SH-SY5Y (cell line): ENCODE data around the gene PKDREJ.

Experiments
- GATA2 ChIP-seq: IDR thresholded peaks from 2 replicates; pipeline ENCODE4 v1.6.1; 2011; ENCODE audit warnings: mild to moderate bottlenecking, low read depth, low read length
- GATA3 ChIP-seq: IDR thresholded peaks from 2 replicates; pipeline ENCODE4 v1.6.1; 2011; ENCODE audit warnings: low read depth, mild to moderate bottlenecking, low read length, moderate library complexity

DNA sequence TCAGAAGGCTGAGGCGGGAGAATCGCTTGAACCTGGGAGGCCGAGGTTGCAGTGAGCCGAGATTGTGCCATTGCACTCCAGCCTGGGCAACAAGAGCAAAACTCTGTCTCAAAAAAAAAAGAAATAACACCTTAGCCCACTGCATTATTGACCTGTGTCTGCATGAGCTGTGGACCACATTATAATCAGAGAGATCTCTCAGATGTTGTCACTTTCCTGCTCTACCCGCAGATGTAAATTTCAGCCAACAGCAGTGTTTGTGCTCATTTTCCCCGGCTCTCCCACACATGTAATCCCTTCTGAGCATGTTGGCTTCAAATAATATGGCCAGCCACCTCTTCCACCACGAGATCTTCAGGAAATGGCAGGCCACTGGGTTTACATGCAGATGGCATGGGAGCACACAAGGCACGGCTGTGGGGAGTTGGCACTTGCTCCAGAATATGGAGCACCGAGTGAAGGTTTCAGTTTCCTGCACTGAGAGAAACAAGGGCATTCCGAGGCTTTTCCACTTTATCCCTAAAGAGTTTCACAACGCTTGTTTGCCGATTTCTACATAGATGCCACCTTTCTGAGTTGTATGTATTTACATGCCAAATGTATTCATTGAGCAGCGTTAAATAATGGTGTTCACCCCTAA lies 32.8 kb downstream of the PKDREJ start:
- TF ChIP-seq GATA3 (no peak), GATA2 (no peak; the same call in 1 of the 2 replicates)
